ENCODE data around the gene KLHL29.

- TF ChIP-seq CTCF (IDR thresholded peaks at IDR 0.05) (no peak), POLR2A (IDR thresholded peaks at IDR 0.05) (no peak)
These were observed 158.3 kb downstream of the KLHL29 start for GRCh38 chr2:23543302-23543701.
